Panc1 (cell line): Measurements from ENCODE around the gene STUB1. TPM values are rescaled to one million over a fixed set of nuclear protein-coding genes. Genes with fewer than 3 reads are reported as not detected.

Experiments used
- ATAC-seq: fragments of 200-7000 bp; cut with Tn5 transposase; 2 replicates; pipeline ENCODE4 v1.9.1; 2020; ENCODE audit warnings: mild to moderate bottlenecking, moderate library complexity
- BruUV-seq: library from RNA; stranded (reverse); fragments of 400-500 nt; replicated peaks from 2 replicates; lab custom pipeline; 2021; lab: Mats Ljungman, UMichigan
- CTCF ChIA-PET: fragments of 300-600 bp; sonication (Branson Sonifier 250); formaldehyde crosslinking; loops from one replicate; lab custom pipeline; 2022; ENCODE audit warnings: antibody characterized with exemption; lab: Charles Lee
- POLR2A ChIA-PET: fragments of 300-600 bp; sonication (Branson Sonifier 250); formaldehyde crosslinking; loops from one replicate; lab custom pipeline; 2022; ENCODE audit warnings: antibody characterized with exemption; lab: Charles Lee
- DNase-seq: peaks from one replicate; pipeline ENCODE4 v3.0.0-alpha.2; 2010; ENCODE audit warnings: low read depth, low spot score
- H3K27ac ChIP-seq: 2 replicates; pipeline ENCODE4 v1.5.1; 2011; ENCODE audit warnings: mild to moderate bottlenecking, low read length, inconsistent platforms
- H3K27me3 ChIP-seq: fragments of 200-500 bp; sonication (Bioruptor generic); 2 replicates; pipeline ENCODE4 v1.6.0; 2014; ENCODE audit warnings: low read length, inconsistent platforms; ENCODE audit not compliant: control insufficient read depth, insufficient read depth
- H3K36me3 ChIP-seq: fragments of 200-500 bp; sonication (Bioruptor generic); 2 replicates; pipeline ENCODE4 v1.5.1; 2014; ENCODE audit warnings: inconsistent platforms, mild to moderate bottlenecking, low read length, moderate library complexity; ENCODE audit not compliant: control insufficient read depth, insufficient read depth
- H3K4me1 ChIP-seq: 2 replicates; pipeline ENCODE4 v1.5.1; 2011; ENCODE audit warnings: inconsistent platforms, mild to moderate bottlenecking, low read length, moderate library complexity; ENCODE audit not compliant: control insufficient read depth, insufficient read depth
- H3K4me3 ChIP-seq, 2 experiments: 2 replicates each; pipeline ENCODE4 v1.5.1; 2011 to 2012; ENCODE audit warnings: low read depth in 2 of 2, low read length in 2 of 2, mild to moderate bottlenecking in 2 of 2, inconsistent platforms in 1 of 2, moderate library complexity in 1 of 2
- H3K9me3 ChIP-seq: fragments of 200-500 bp; sonication (Bioruptor generic); 2 replicates; pipeline ENCODE4 v1.5.1; 2014; ENCODE audit warnings: low read depth, mild to moderate bottlenecking, inconsistent platforms, low read length, moderate library complexity; ENCODE audit not compliant: control insufficient read depth, insufficient read depth
- POLR2AphosphoS5 ChIP-seq: IDR thresholded peaks from 2 replicates; pipeline ENCODE4 v1.6.1; 2012; ENCODE audit warnings: mild to moderate bottlenecking, low read depth, low read length, moderate library complexity
- SIN3A ChIP-seq: IDR thresholded peaks from 2 replicates; pipeline ENCODE4 v1.6.1; 2012; ENCODE audit warnings: low read depth, mild to moderate bottlenecking, low read length, moderate library complexity, borderline replicate concordance; ENCODE audit not compliant: insufficient read depth
- TCF7L2 ChIP-seq: IDR thresholded peaks from 2 replicates; pipeline ENCODE4 v1.6.1; 2011; ENCODE audit warnings: mild to moderate bottlenecking, low read depth, low read length, inconsistent platforms
- in situ Hi-C: cut with HindIII; loops from 2 replicates; pipeline ENCODE4 v1.10.0; 2016; ENCODE audit warnings: low sequenced_read_pairs, low pct_unique_long_range_greater_than_20kb
- intact Hi-C: fragments of 100-400 bp; cut with micrococcal nuclease; formaldehyde crosslinking; loops from one replicate; pipeline ENCODE4 v1.10.0; 2022; ENCODE audit not compliant: unreplicated experiment
- total RNA-seq: library from RNA; stranded (reverse); gene quantifications from one replicate; pipeline ENCODE4 v1.2.1, GENCODE V29; 2021; ENCODE audit not compliant: unreplicated experiment
- TF ChIP-seq, protein P1 (sequence below): fragments of 450-650 bp; IDR thresholded peaks from 2 replicates; pipeline ENCODE4 v1.5.1; 2017; ENCODE audit warnings: mild to moderate bottlenecking
- TF ChIP-seq, protein P2 (sequence below), 2 experiments: IDR thresholded peaks; 2 replicates each; pipeline ENCODE4 v1.6.1; 2011 to 2012; ENCODE audit warnings: low read depth in 2 of 2, control low read depth in 1 of 2, low read length in 1 of 2, mild to moderate bottlenecking in 1 of 2, moderate library complexity in 1 of 2; ENCODE audit not compliant: insufficient read depth in 1 of 2

The STUB1 gene
- total RNA-seq, 1 experiment from 2014 or later, result 217 TPM

DNA sequence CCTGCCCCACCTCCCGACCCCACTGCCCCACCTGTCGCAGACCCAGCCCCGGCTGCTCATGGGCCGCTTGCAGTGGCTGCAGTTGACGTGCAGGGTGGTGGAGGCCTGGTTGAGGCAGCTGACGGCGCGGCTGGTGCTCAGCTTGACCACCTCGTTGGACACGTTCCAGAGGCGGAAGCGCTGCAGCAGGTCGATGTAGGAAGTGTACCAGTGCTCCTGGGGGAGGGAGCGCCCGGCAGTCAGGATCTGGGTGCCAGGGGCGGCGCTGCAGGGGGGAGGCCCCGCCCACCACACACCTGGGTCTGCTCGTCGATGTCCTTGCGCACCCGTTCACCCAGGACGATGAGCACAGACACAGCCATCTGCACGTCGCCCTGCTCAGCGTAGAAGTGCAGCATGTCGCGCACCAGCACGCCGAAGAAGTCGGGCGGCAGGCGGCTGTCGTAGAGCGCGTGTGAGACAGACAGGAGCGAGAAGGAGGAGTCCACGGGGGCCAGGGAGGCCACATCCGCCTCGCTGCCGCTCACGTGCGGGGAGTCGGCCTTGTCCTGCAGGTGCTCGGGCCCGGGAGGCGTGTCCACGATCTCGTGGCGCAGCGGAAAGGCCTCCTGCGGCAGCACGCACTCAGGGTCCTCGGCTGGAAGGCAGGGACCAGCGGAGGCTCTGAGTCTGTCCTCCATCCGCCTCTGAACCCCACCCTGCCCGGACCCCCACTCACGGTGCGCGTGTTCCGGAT is 4.9 kb downstream of the STUB1 start:
- TF ChIP-seq, protein P1, sequence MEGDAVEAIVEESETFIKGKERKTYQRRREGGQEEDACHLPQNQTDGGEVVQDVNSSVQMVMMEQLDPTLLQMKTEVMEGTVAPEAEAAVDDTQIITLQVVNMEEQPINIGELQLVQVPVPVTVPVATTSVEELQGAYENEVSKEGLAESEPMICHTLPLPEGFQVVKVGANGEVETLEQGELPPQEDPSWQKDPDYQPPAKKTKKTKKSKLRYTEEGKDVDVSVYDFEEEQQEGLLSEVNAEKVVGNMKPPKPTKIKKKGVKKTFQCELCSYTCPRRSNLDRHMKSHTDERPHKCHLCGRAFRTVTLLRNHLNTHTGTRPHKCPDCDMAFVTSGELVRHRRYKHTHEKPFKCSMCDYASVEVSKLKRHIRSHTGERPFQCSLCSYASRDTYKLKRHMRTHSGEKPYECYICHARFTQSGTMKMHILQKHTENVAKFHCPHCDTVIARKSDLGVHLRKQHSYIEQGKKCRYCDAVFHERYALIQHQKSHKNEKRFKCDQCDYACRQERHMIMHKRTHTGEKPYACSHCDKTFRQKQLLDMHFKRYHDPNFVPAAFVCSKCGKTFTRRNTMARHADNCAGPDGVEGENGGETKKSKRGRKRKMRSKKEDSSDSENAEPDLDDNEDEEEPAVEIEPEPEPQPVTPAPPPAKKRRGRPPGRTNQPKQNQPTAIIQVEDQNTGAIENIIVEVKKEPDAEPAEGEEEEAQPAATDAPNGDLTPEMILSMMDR, result no peak
- no peak for TF ChIP-seq SIN3A
- TF ChIP-seq TCF7L2, result no peak
- TF ChIP-seq, protein P2, sequence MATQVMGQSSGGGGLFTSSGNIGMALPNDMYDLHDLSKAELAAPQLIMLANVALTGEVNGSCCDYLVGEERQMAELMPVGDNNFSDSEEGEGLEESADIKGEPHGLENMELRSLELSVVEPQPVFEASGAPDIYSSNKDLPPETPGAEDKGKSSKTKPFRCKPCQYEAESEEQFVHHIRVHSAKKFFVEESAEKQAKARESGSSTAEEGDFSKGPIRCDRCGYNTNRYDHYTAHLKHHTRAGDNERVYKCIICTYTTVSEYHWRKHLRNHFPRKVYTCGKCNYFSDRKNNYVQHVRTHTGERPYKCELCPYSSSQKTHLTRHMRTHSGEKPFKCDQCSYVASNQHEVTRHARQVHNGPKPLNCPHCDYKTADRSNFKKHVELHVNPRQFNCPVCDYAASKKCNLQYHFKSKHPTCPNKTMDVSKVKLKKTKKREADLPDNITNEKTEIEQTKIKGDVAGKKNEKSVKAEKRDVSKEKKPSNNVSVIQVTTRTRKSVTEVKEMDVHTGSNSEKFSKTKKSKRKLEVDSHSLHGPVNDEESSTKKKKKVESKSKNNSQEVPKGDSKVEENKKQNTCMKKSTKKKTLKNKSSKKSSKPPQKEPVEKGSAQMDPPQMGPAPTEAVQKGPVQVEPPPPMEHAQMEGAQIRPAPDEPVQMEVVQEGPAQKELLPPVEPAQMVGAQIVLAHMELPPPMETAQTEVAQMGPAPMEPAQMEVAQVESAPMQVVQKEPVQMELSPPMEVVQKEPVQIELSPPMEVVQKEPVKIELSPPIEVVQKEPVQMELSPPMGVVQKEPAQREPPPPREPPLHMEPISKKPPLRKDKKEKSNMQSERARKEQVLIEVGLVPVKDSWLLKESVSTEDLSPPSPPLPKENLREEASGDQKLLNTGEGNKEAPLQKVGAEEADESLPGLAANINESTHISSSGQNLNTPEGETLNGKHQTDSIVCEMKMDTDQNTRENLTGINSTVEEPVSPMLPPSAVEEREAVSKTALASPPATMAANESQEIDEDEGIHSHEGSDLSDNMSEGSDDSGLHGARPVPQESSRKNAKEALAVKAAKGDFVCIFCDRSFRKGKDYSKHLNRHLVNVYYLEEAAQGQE (IDR thresholded peaks at IDR 0.05; ENCODE audit: insufficient read depth in 1 of 2, low read depth in 2 of 2, low read length in 1 of 2), result no peak
- TF ChIP-seq POLR2AphosphoS5, result no peak
- Histone ChIP-seq H3K36me3 (peaks cover 10% of the 10 kb centered on the region; the same call in 1 of the 2 replicates), H3K27ac (peak overlapping the region; percentile 34; the same call in 1 of the 2 replicates), H3K4me1 (peaks cover 24% of the 10 kb centered on the region), H3K9me3 (no peaks in the 10 kb centered on the region), H3K27me3 (no peaks in the 10 kb centered on the region), H3K4me3 (no peak overlapping the region)
- POLR2A ChIA-PET, result no interaction called here
- in situ Hi-C loops (no loop called here), intact Hi-C loops (loop anchor here (10.0 kb wide), 1 partner anchor 1090 kb away; the partner anchor contains the start of genes EME2, MRPS34 and NME3)
- no TSS peak for BruUV-seq
- CTCF ChIA-PET, result no interaction called here
- ATAC-seq (no peak), DNase-seq (no peak)

- no peaks in the 10 kb centered on the region for H3K9me3 ChIP-seq
- 0 out of 2 replicates have a peak overlapping the region, but pooled peaks have one; percentile 23 for H3K27ac ChIP-seq
- intact Hi-C loops, result loop anchor here (10.0 kb wide), 1 partner anchor 1089 kb away; the partner anchor contains the start of genes EME2, MRPS34 and NME3
- ChIA-PET CTCF (interaction anchor here (0.5 kb wide), 1 partner anchor 15 kb away, joined by 3 read pairs; no protein-coding TSS in a partner anchor), POLR2A (no interaction called here)
- DNase-seq, result no peak
- peaks cover 24% of the 10 kb centered on the region for H3K4me1 ChIP-seq
- peaks cover 10% of the 10 kb centered on the region; the same call in 1 of the 2 replicates for H3K36me3 ChIP-seq
- no TSS peak for BruUV-seq
- TF ChIP-seq, protein P1, result peak; percentile 93
- TF ChIP-seq, protein P2 (IDR thresholded peaks at IDR 0.05; ENCODE audit: insufficient read depth in 1 of 2, low read depth in 2 of 2, low read length in 1 of 2), result no peak
- in situ Hi-C loops, result no loop called here
- no peaks in the 10 kb centered on the region for H3K27me3 ChIP-seq
- ATAC-seq, result no peak
- no peak overlapping the region for H3K4me3 ChIP-seq
Observed at GRCh38 chr16:685967-686366, 5.8 kb downstream of the STUB1 start.
